DMS53 (cell line): Measurements from ENCODE around the gene SIRT4.
"Not testable (repeated sequence)": the region's sequence is repeated elsewhere in the genome, so short reads cannot be mapped to it uniquely, and the experiment has no call there.

Experiments used
- DNase-seq: peaks from one replicate; lab custom pipeline; 2025; lab: John Stamatoyannopoulos, UW

SIRT4 gene

GRCh38 chr12:120335447-120335846 lies 33.3 kb downstream of the SIRT4 start:
- DNase-seq, result peak; percentile 91

DNA sequence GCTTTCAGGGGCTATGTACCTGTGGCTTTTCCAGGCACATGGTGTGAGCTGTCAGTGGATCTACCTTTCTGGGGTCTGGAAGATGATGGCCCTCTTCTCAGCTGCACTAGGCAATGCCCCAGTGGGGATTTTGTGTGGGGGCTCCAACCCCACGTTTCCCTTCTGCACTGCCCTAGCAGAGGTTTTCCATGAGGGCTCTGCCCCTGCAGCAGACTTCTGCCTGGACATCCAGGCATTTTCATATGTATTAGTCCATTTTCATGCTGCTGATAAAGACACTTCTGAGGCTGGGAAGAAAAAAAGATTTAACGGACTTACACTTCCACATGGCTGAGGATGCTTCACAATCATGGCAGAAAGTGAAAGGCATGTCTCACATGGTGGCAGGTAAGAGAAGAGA lies 34.3 kb downstream of the SIRT4 start:
- not testable (repeated sequence) for DNase-seq

GRCh38 chr12:120337730-120338129 lies 35.6 kb downstream of the SIRT4 start:
- peak; percentile 36 for DNase-seq

GRCh38 chr12:120339256-120339655 lies 37.1 kb downstream of the SIRT4 start:
- DNase-seq, result peak; percentile 34

DNA sequence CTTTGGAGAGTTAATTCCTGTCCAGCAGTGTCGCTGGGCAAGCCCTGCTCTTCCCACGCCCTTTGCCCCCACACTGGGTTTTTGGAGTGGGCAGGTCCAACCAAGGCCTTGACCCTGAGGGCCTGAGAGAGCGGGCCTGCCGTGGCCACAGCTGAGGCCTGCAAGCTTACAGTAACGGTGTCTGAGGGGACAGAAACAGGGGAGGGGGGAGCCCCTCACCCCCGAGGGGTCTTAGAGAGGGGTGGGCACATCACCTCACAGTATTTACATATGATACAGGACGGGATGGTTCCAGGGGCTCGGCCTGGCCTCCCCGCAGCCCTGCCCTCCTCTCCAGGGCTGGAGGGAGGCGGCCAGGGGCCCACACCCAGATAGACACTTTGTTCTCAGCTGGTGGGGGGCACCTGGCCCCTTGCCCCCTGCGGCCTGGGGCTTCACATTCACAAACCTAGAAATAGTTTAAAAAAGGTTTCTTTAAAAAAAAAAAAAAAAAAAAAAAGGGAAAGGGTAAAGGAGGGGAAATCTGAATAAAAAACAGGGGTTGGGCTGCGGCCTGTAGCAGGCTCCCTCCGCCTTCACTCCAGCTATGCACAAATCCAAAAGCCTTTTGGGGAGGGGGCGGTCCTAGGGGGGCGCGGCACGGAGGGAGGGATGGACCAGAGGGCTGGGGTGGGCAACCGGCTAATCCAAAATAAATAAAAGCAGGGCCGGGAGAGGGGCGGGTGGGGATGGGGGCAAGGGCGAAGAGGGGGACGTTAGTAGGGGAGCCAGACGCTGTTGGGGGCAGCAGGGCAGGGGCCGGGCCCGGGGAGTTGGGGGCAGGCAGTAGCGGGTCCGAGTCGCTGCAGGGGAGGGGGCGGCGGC lies 40.3 kb downstream of the SIRT4 start:
- no peak for DNase-seq

GRCh38 chr12:120343039-120343537 lies 41.0 kb downstream of the SIRT4 start:
- no peak for DNase-seq

- DNase-seq, result no peak
These were observed 41.6 kb downstream of the SIRT4 start for GRCh38 chr12:120343692-120344091.

- no peak for DNase-seq
These were observed 43.9 kb downstream of the SIRT4 start for GRCh38 chr12:120346031-120346430.

- peak; percentile 54 for DNase-seq
These were observed 44.6 kb downstream of the SIRT4 start for GRCh38 chr12:120346681-120347080.

- no peak for DNase-seq
These were observed 45.6 kb downstream of the SIRT4 start for GRCh38 chr12:120347766-120348165.

DNA sequence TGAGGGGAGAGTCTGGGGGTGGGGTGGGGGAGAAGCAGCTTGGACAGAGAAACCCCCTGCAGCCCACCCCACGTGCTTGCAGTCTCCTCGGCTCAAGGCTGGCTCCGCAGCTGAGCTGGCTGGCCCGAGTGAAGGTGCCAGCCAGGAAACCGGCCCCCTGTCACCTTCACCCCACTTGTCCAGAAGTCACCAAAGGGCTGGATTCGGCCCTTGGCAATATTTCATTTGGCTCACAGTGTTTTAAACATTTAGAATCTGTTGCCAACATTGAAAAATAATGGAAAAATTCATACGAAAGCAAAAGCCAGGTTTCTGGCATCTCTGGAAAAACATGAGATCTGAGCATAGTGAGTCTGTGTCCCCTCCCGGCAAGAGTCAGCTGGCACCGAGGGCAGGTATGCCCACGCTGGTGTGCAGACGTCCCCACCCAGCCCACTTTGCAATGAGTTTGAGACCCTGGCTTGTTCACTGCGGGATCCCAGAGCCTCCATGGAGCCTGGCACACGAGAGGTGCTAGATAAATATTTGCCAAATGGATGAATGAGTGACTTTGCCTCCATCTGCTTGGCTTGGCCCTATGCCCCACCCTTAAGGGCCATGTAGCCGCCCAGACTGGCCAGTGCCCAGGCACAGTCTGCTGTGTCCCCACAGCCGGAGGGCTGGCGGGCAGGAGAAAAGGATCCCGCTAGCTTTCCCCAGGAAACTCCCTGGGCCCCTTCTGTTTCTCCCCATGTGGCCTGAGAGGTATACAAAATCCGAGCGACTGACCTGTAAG lies 48.6 kb downstream of the SIRT4 start:
- peak; percentile 84 for DNase-seq

DNA sequence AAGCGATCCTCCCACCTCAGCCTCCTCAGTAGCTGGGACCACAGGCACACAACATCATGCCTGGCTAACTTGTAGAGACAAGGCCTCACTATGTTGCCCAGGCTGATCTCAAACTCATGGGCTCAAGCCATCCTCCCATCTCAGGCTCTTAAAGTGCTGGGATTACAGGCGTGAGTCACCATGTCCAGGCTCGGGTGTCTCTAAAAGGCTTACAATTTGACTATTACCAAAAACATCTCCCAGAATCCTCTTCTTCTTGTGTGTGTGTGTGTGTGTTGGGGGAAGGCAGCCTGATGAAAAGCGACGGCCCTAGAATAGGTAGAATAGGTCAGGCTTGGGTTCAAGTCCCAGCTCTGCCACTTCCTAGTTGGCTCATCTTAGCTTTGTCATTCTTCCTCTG lies 50.0 kb downstream of the SIRT4 start:
- peak; percentile 47 for DNase-seq

DNA sequence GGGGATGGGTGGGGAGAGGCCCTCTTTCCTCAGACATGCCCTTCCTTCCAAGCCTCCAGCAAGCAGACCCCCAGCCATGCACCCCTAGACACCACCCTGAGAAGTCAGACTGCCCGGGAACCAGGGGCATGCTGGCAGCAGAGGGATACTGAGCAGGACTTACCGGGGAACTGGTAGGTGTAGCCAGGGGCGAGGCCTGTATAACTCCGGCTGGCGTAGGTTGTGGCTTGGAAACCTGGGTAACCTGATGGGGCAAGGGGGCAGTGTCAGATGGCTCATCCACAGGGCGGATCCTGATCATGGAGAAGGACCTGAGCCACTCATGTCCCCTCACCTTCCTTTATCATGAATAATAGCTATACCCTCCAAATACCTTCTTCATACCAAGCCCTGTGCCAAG lies 51.0 kb downstream of the SIRT4 start:
- DNase-seq, result no peak

GRCh38 chr12:120353556-120354317 lies 51.6 kb downstream of the SIRT4 start:
- no peak for DNase-seq

- peak; percentile 92 for DNase-seq
These were observed 54.5 kb downstream of the SIRT4 start for GRCh38 chr12:120356567-120357030.

GRCh38 chr12:120357104-120357503 lies 55.0 kb downstream of the SIRT4 start:
- no peak for DNase-seq

DNA sequence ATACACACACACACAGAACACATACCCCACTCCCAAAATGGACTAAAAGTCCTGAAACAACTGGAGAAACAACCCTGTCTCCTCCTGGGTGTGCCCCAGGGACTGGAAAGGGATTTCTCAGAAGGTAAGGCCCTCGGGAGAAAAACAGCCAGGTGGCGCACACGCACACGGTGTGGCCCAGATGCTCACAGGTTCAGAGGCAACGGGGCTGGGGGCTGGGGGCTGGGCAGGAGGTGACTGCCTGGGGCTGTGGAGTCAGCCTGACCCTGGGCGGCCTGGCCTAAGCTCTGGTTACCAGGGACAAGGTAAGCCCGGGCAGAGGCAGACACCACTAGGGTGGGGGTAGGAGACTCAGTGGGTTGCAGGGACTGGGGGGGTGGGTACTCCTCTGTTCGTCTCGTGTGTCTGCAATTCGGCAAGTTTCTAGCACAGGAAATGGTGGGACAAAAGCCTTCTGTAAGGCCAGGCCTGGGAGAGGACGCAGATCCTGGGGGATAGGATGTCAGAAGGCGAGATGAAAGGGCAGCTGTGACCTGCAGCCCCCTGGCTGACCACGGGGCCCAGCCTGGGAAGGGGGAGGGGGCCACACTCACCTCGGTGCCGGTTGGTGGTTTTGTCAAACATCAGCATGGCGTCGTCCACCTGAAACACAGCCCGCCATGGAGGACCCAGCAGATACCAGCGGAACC lies 56.4 kb downstream of the SIRT4 start:
- peak; percentile 41 for DNase-seq

DNA sequence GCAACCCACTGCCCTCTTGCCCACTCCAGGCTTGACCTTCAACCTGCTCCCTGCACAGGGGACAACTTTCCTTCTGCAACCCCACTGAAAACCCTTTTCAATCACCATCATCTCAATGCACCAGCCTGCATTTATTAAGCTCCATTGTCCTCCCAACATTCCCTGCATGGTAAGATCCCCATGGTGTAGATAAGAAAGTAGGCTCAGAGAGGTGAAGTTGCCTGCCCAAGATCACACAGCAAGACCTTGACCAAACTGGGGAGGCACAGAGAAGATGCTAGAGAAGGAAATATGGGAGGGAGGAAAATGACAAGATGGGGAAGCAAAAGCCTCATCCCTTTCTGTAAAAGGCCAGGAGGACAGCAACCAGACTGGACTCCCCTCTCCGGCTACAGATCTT lies 57.0 kb downstream of the SIRT4 start:
- no peak for DNase-seq

GRCh38 chr12:120361506-120362208 lies 59.5 kb downstream of the SIRT4 start:
- DNase-seq, result peak; percentile 97
